ENCODE data around the gene MESP2. TPM values are rescaled to one million over a fixed set of nuclear protein-coding genes. Genes with fewer than 3 reads are reported as not detected.
A peak's percentile ranks its signal among the peaks of the same experiment; 100 is the strongest.

MESP2 gene
- total and polyA plus RNA-seq, 2 of the 13 experiments (the other 11 are each of a cell fraction or from before 2014, with no cell fraction given), result not detected

DNA sequence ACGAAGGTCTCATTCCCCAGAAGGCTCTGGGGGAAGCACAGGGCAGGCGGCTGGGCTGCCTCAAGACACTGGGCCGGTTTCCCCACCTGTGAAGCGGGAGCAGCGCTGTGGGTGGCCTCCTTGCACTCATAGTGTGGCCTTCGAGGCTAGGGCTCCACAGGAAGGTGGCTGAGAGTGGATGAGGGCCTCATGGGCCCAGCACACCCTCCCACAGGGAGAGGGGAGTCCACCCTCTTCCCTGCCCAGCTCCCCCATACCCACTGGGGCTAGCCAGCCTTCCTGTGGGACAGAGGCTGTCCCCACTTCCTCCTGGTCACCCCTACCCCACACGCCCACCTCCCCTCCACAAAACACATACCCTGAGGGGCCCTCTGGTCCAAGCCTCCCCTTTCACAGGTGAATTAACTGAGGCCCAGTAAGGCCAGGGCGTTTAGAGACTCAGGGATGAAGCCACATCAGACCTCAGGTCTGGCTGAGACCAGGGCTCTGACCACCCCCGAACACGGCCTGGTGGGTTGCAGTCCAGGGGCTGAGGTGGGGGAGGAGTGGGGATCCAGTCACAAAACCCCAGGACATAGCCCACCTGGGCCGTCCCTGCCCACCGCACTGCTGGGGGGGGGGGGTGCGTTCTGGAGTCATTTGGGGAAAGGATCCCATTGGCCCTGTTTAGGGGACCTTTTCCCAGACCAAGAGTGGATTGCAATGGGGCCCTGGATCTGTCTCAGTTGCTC lies 37.4 kb downstream of the MESP2 start (continued):
- TF ChIP-seq, protein P1, sequence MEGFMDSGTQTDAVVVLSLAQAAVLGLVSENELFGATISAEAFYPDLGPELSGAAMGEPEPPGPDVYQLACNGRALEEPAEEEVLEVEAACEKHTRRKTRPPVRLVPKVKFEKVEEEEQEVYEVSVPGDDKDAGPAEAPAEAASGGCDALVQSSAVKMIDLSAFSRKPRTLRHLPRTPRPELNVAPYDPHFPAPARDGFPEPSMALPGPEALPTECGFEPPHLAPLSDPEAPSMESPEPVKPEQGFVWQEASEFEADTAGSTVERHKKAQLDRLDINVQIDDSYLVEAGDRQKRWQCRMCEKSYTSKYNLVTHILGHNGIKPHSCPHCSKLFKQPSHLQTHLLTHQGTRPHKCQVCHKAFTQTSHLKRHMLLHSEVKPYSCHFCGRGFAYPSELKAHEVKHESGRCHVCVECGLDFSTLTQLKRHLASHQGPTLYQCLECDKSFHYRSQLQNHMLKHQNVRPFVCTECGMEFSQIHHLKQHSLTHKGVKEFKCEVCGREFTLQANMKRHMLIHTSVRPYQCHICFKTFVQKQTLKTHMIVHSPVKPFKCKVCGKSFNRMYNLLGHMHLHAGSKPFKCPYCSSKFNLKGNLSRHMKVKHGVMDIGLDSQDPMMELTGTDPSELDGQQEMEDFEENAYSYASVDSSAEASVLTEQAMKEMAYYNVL (CRISPR knock-in tag; IDR thresholded peaks at IDR 0.05; ENCODE audit: borderline replicate concordance), result 0 out of 2 replicates have a peak, but pooled peaks have one; percentile 6
- TF ChIP-seq ZNF546 (CRISPR knock-in tag; conservative IDR thresholded peaks at IDR 0.05) (0 out of 2 replicates have a peak, but pooled peaks have one; percentile 80), ZBTB38 (CRISPR knock-in tag; IDR thresholded peaks at IDR 0.05) (peak; percentile 80; the same call in 1 of the 2 replicates), THAP9 (CRISPR knock-in tag; IDR thresholded peaks at IDR 0.05; ENCODE audit: borderline replicate concordance) (peak; percentile 37; the same call in 1 of the 2 replicates), PHF8 (CRISPR knock-in tag; IDR thresholded peaks at IDR 0.05) (0 out of 2 replicates have a peak, but pooled peaks have one; percentile 6), GABPA (IDR thresholded peaks at IDR 0.05; ENCODE audit: low read depth, low read length) (no peak), GABPA (CRISPR knock-in tag; IDR thresholded peaks at IDR 0.05; ENCODE audit: low read depth) (no peak), ZNF687 (CRISPR knock-in tag; IDR thresholded peaks at IDR 0.05) (peak; percentile 78), ZNF225 (CRISPR knock-in tag; IDR thresholded peaks at IDR 0.05) (peak; percentile 67; the same call in 1 of the 2 replicates), GZF1 (CRISPR knock-in tag; IDR thresholded peaks at IDR 0.05) (no peak), ZNF879 (CRISPR knock-in tag; IDR thresholded peaks at IDR 0.05) (peak; percentile 10; the same call in 1 of the 2 replicates), HNRNPH1 (optimal IDR thresholded peaks at IDR 0.05; ENCODE audit: low read depth, low read length) (no peak)
- TF ChIP-seq, protein P2, sequence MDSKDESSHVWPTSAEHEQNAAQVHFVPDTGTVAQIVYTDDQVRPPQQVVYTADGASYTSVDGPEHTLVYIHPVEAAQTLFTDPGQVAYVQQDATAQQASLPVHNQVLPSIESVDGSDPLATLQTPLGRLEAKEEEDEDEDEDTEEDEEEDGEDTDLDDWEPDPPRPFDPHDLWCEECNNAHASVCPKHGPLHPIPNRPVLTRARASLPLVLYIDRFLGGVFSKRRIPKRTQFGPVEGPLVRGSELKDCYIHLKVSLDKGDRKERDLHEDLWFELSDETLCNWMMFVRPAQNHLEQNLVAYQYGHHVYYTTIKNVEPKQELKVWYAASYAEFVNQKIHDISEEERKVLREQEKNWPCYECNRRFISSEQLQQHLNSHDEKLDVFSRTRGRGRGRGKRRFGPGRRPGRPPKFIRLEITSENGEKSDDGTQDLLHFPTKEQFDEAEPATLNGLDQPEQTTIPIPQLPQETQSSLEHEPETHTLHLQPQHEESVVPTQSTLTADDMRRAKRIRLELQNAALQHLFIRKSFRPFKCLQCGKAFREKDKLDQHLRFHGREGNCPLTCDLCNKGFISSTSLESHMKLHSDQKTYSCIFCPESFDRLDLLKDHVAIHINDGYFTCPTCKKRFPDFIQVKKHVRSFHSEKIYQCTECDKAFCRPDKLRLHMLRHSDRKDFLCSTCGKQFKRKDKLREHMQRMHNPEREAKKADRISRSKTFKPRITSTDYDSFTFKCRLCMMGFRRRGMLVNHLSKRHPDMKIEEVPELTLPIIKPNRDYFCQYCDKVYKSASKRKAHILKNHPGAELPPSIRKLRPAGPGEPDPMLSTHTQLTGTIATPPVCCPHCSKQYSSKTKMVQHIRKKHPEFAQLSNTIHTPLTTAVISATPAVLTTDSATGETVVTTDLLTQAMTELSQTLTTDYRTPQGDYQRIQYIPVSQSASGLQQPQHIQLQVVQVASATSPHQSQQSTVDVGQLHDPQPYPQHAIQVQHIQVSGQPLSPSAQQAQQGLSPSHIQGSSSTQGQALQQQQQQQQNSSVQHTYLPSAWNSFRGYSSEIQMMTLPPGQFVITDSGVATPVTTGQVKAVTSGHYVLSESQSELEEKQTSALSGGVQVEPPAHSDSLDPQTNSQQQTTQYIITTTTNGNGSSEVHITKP (CRISPR knock-in tag; IDR thresholded peaks at IDR 0.05; ENCODE audit: low read depth), result peak; percentile 93
- TF ChIP-seq, protein P3, sequence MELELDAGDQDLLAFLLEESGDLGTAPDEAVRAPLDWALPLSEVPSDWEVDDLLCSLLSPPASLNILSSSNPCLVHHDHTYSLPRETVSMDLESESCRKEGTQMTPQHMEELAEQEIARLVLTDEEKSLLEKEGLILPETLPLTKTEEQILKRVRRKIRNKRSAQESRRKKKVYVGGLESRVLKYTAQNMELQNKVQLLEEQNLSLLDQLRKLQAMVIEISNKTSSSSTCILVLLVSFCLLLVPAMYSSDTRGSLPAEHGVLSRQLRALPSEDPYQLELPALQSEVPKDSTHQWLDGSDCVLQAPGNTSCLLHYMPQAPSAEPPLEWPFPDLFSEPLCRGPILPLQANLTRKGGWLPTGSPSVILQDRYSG (CRISPR knock-in tag; IDR thresholded peaks at IDR 0.05), result no peak
